Measurements from ENCODE around the gene MRPL53.

MRPL53 gene

DNA sequence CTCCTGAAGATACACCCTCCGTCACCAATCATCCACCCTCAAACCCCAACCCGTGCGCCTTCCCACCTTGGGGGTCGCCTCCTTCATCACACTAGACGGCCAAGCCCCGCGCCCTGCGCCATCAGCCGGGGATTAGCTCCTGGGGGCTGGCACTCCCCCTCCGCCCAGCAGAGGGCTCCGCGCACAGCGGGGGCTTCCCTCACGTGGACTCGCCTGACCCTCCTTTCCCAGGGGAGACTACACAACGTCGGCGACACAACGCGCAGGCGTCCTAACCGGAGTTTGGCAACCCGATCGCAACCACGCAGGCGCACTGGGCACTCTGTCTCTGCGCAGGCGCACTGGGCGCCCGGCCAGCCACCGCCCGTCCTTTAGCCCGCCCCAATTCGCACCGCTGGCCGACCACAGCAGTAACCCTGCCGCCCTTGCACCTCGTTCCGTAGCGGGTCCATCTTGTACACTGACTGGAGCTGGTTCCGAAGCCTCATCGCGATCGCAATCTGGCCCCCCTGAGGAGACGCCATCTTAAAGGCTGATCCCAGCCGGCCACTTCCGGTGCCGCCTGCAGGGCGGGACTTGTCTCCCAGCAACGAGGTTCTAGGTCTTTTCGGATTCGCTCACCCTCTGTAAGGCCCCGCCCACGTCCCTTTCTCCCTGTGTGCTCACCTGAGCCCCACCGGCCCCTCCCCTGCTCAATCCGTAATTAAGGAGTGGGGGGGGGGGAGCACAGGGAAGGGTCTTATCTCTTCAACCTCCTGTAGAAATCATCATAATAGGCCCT lies 34.9 kb upstream of the MRPL53 start, which contains the start of gene PCGF1:
PCGF1 (minus strand) TSS at position 551 of the 781 bp plus-strand sequence; CDS start at position 524, 27 bp downstream.
- Histone ChIP-seq H3K4me1 (ENCODE audit: insufficient read depth, low read length) (no peaks in the 10 kb centered on the region; the same call in 1 of the 2 replicates), H3K36me3 (ENCODE audit: insufficient read depth, low read length) (0 out of 2 replicates have a peak, but pooled peaks cover 5% of the 10 kb centered on the region), H3K9me3 (ENCODE audit: control insufficient read depth, insufficient read depth, low read length) (no peaks in the 10 kb centered on the region), H3K9ac (ENCODE audit: low read depth, low read length) (peak within 1 kb of the TSS; percentile 83)

DNA sequence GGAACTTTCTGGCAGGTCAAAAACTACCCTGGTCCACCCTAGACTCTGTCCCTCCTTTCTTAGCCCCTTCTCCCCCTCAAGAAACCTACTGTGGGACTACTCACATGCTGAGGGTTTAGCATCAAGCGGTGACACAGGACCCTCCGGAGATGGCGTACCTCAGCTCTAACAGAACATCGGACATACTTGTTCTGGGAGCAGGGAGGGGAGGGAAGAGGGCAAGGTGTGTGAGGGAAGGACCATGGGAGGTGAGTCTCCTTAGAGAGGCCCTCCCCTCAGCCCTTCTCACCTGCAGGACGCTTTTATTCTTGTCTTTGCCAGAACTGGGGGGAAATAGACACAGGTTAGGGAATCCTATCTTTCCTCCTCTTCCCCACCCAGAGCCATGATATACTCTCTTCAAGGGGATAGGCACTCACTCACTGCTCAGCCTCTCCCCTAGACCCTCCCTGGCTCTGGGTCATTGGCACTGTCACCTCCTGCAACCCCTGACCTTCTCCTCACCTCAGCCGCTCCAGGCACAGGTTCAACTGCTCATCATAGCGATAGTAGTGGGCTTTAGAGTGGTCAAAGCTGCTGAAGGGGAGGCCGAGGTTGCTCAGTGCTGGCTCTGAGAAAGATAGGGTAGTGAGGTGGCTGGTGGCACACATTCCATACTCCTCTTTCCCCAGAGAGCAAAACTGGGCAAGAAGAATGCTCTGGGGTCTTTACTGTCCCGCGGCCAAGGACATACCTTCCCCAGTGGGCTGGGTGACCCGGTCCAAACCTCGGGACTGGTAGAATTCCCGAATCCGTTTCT lies 33.2 kb upstream of the MRPL53 start:
- no peaks in the 10 kb centered on the region for H3K9me3 ChIP-seq (ENCODE audit: control insufficient read depth, insufficient read depth, low read length)
- H3K4me1 ChIP-seq (ENCODE audit: insufficient read depth, low read length), result peaks cover 4% of the 10 kb centered on the region
- H3K9ac ChIP-seq (ENCODE audit: low read depth, low read length), result no peak overlapping the region
- H3K36me3 ChIP-seq (ENCODE audit: insufficient read depth, low read length), result 0 out of 2 replicates have a peak, but pooled peaks cover 5% of the 10 kb centered on the region

DNA sequence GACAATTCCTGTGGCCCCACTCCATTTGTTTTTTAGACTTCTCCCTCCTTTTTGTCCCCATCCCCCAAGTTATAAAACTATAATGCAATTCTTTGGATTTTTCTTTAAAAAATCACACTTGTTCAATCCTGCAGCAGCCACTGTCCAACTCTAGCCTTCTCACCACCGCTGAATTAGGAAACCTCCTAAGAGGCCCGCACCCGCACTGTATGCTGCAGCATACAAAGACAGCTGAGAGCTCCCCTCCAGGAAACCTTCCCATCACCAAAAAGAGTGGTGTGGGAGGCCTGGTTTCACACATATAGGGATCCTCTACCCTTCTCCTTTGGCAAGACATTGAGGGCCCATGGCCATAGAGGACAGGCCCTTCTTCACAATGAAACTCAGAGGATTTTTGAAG lies 32.1 kb upstream of the MRPL53 start:
- Histone ChIP-seq H3K36me3 (ENCODE audit: insufficient read depth, low read length) (0 out of 2 replicates have a peak, but pooled peaks cover 5% of the 10 kb centered on the region), H3K4me1 (ENCODE audit: insufficient read depth, low read length) (peaks cover 4% of the 10 kb centered on the region), H3K9ac (ENCODE audit: low read depth, low read length) (no peak overlapping the region)

DNA sequence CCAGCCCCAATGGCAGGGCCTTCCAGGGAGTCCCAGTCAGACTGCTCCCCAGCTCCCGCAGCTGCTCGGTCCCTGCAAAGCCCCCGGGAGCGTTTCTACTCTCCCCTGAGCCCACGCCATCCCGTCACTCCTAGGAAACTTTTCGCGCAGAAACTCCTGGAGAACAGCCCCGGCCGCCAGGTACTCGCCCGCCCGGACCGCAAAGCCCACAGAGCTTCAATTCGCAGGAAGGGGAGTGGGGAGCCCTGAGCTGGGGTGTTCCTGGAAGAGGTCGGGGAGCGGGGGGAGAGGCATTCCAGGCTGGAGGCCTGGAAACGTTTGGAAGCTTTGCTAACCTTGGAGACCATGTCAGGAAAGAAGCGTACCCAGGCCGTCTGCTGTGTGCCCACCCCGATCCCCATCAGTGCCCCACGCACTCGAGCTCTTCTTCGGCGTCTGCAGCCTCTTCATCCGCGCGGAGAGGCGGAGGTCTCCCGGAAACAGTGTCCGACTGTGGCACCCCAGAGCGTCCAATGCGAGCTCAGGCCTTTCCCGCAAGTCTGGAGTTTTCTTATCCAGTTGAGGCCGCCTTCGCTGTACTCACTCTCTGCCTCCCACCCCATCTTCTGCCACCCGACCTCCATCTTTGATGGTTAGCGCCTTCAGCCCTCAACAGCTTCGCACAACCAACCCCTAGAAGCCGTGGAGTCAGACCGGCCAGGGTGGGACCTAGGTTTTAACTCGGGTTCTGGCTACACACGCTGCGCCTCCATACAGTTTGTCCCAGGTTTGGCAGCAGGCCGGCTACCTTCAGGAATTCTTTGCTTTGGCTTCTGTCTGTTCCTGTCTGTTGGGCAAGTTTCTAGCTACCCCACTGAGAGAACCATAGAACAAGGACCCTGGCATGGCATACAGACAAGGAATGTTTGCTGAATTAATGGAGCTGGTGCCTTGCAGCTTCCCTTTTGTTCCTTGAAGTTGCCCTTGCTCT lies 31.3 kb upstream of the MRPL53 start:
- Histone ChIP-seq H3K4me1 (ENCODE audit: insufficient read depth, low read length) (peaks cover 4% of the 10 kb centered on the region), H3K9ac (ENCODE audit: low read depth, low read length) (peak overlapping the region; percentile 73), H3K36me3 (ENCODE audit: insufficient read depth, low read length) (0 out of 2 replicates have a peak, but pooled peaks cover 5% of the 10 kb centered on the region), H3K9me3 (ENCODE audit: control insufficient read depth, insufficient read depth, low read length) (no peaks in the 10 kb centered on the region)

More for the DNA sequence above, 32.1 kb upstream of the MRPL53 start:
- H3K9me3 ChIP-seq (ENCODE audit: control insufficient read depth, insufficient read depth, low read length), result no peaks in the 10 kb centered on the region

DNA sequence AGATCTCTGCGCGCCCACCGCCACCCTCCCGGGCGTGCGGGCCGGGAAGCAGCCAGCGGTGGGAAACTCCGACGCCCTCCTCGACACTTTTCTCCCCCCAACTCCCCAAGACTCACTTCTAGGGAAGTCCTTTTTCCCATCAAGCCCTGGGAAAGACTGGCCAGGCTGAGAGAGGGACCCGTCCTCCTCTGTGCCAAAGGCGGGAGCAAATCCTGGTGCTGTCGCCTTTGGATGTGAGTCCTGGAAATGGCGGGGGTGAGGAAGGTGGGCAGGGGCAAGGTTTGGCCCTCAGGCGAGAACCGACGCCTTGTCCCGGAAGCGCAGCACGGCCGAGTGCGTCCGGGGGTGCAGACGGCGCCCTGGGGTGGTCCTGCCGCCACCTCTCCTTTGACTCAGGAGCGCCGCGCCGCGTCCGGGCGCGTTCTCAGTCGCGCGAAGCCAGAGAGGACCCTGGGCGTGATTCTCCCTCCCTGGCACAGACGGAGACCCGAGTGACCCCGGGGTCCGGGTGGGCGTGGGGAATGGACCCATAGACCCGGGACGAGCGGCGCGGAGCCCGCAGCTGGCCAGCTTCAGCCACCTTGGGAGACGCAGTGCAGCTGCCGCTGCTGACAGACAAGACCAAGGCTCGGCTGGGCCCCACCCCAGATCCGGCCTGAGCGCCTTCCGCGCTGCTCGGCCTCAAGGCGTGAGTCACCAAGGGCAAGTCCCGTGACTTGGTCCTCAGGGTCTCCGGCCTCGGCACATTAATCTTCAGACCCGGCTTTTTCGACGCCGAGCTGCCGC lies 30.4 kb upstream of the MRPL53 start:
- H3K9me3 ChIP-seq (ENCODE audit: control insufficient read depth, insufficient read depth, low read length), result no peaks in the 10 kb centered on the region
- peak overlapping the region; percentile 73 for H3K9ac ChIP-seq (ENCODE audit: low read depth, low read length)
- peaks cover 4% of the 10 kb centered on the region; the same call in 1 of the 2 replicates for H3K4me1 ChIP-seq (ENCODE audit: insufficient read depth, low read length)
- H3K36me3 ChIP-seq (ENCODE audit: insufficient read depth, low read length), result 0 out of 2 replicates have a peak, but pooled peaks cover 5% of the 10 kb centered on the region

DNA sequence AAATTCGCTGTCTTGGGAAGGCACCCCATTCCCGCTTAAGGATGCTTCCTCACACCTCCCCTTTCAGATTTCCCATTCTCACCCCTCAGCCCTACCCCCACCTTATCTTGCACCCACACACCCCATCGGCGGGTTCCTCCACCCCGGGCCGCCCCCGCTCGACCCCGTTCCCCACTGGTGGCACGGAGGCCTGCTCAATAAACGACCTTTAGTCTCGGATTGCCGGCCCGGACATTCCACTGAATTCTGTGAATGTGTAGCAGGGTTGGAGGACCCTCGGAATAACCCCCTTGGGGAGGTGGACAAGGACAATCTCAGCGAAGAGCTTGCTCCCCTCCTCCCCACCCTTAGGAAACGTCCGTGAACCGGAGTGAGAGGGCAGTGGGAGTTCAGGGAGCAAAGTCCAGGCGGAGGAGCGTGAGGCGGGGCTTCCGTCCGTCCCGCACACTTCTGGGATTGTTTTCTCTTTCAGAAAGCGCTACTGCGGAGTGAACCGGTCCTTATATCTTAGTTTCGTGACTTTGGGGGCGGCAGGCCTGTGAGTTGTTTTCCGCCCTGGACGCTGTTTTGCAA lies 29.8 kb upstream of the MRPL53 start:
- Histone ChIP-seq H3K4me1 (ENCODE audit: insufficient read depth, low read length) (peaks cover 4% of the 10 kb centered on the region; the same call in 1 of the 2 replicates), H3K36me3 (ENCODE audit: insufficient read depth, low read length) (0 out of 2 replicates have a peak, but pooled peaks cover 5% of the 10 kb centered on the region), H3K9ac (ENCODE audit: low read depth, low read length) (peak overlapping the region; percentile 73), H3K9me3 (ENCODE audit: control insufficient read depth, insufficient read depth, low read length) (no peaks in the 10 kb centered on the region)

DNA sequence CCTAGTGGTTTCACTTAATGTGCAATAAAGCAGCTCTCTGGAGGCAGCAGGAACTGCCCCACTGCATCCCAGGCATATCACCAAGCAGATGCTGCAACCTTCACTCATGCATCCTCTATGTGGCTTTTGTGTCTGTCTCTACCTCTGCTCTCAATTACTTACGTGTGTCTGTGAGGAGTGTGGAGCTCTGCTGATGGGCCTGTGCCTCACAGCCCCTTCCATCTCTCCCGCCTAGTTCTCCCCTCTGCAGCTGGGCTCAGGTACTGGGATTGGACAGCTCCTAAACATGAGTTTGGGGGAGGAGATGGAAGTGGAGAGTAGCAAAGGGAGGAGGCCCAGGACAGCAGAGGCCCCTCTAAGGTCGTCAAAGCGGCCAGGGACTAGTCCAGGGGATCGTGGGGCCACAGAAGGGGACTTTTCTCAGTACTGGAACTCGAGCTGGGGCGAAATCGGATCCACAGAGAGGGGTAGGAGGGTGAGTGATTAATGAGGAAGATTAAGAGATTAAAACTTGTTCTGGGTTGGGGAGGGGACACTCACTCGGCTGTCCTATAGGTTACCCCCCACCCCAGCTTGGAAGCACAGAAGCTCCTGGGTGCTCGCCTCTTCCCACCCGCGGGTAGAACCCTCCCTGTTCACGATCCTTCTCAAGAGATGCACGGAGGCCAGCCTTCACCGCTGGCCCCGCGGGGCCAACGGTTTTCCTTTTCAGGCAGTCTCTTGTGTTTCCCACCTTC lies 29.0 kb upstream of the MRPL53 start:
- Histone ChIP-seq H3K9me3 (ENCODE audit: control insufficient read depth, insufficient read depth, low read length) (no peaks in the 10 kb centered on the region), H3K36me3 (ENCODE audit: insufficient read depth, low read length) (0 out of 2 replicates have a peak, but pooled peaks cover 5% of the 10 kb centered on the region), H3K4me1 (ENCODE audit: insufficient read depth, low read length) (peaks cover 4% of the 10 kb centered on the region; the same call in 1 of the 2 replicates), H3K9ac (ENCODE audit: low read depth, low read length) (peak overlapping the region; percentile 73; the same call in 1 of the 2 replicates)

DNA sequence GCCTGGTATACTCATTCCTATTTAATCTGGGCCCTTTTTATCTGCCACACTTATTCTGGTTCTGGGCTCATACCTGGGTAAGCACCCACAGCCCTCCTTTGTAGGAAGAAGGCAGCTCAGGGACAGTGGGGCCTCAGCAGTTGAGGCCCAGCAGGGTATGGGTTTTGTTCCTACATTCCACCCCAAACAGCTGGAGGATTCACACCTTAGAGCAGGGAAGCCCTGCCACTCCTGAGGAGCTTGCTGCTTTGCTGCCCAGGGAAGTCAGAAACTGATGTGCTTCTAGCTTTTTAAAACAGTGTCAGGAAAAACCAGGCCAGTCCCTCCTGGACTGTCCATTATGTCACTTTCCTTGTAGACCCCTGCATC lies 28.1 kb upstream of the MRPL53 start:
- Histone ChIP-seq H3K4me1 (ENCODE audit: insufficient read depth, low read length) (peaks cover 4% of the 10 kb centered on the region; the same call in 1 of the 2 replicates), H3K9me3 (ENCODE audit: control insufficient read depth, insufficient read depth, low read length) (no peaks in the 10 kb centered on the region), H3K9ac (ENCODE audit: low read depth, low read length) (no peak overlapping the region), H3K36me3 (ENCODE audit: insufficient read depth, low read length) (0 out of 2 replicates have a peak, but pooled peaks cover 2% of the 10 kb centered on the region)

DNA sequence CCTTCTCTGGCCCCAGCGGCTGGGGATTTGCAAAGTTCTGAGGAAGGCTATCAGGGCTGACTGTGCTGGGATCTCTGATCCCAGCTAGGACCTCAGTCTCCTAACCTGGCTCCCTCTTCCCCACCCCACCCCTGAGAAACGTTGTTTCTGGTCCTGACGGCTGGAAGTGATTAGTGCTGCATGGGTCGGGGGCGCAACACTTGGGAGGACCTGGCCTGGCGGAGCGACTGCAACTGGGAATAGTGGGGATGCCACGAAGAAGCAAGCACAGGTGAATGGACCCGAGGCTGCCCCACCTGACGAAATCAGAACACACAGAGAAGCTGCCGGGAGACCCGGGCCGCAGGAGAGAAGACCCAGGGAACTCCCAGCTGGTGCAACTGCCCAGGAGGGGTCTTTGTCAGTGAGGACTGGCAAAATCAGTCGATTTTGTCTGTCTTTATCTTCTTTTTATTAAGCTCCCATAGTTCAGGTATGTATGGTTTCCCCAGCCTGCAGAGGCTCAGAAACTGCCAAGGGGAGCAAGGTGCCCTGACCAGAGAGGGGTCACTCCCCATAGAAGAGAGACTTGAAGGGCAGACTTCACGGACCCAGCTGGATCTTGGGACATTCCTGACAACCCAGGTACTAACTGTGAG lies 27.6 kb upstream of the MRPL53 start:
- no peaks in the 10 kb centered on the region for H3K36me3 ChIP-seq (ENCODE audit: insufficient read depth, low read length)
- H3K4me1 ChIP-seq (ENCODE audit: insufficient read depth, low read length), result peaks cover 4% of the 10 kb centered on the region; the same call in 1 of the 2 replicates
- H3K9me3 ChIP-seq (ENCODE audit: control insufficient read depth, insufficient read depth, low read length), result no peaks in the 10 kb centered on the region
- peak overlapping the region; percentile 53; the same call in 1 of the 2 replicates for H3K9ac ChIP-seq (ENCODE audit: low read depth, low read length)

DNA sequence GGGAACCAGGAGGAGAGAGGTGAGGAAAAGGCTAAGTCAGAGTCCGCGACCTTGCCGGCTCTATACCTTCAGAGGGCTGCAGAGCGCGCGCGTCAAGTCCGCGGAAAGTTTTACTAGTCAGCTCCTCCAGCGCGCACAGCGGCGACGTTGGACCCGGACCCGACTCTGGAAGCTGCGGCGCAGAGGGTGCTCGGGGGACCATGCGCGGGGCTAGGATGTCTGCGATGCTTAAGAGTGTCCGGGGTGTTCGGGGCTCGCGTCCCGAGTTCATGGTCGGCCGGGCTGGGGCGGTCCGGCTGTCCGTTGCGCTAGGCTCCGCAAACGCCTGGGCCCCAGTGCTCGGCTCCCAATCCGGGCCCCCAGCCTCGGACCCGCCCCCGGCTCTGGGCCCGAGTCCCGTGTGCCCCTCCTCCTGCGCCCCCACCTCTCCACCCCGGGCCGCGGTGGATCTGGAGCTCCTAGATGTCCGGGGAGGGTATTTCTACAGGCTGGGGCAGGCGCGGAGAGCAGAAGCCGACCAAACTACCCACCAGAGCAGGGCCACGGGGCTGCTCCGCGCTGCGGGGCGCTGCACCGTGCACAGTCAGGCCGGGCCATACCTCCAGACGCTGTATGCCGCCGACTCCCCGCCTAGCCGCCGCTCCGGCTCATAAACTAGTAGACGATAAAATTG lies 26.9 kb upstream of the MRPL53 start, which contains the start of gene LBX2:
LBX2 (minus strand) TSS at position 337 of the 673 bp plus-strand sequence; CDS start at position 271, 66 bp downstream.
- Histone ChIP-seq H3K4me1 (ENCODE audit: insufficient read depth, low read length) (peaks cover 4% of the 10 kb centered on the region; the same call in 1 of the 2 replicates), H3K9ac (ENCODE audit: low read depth, low read length) (peak within 1 kb of the TSS; percentile 53), H3K36me3 (ENCODE audit: insufficient read depth, low read length) (no peaks in the 10 kb centered on the region), H3K9me3 (ENCODE audit: control insufficient read depth, insufficient read depth, low read length) (no peaks in the 10 kb centered on the region)

DNA sequence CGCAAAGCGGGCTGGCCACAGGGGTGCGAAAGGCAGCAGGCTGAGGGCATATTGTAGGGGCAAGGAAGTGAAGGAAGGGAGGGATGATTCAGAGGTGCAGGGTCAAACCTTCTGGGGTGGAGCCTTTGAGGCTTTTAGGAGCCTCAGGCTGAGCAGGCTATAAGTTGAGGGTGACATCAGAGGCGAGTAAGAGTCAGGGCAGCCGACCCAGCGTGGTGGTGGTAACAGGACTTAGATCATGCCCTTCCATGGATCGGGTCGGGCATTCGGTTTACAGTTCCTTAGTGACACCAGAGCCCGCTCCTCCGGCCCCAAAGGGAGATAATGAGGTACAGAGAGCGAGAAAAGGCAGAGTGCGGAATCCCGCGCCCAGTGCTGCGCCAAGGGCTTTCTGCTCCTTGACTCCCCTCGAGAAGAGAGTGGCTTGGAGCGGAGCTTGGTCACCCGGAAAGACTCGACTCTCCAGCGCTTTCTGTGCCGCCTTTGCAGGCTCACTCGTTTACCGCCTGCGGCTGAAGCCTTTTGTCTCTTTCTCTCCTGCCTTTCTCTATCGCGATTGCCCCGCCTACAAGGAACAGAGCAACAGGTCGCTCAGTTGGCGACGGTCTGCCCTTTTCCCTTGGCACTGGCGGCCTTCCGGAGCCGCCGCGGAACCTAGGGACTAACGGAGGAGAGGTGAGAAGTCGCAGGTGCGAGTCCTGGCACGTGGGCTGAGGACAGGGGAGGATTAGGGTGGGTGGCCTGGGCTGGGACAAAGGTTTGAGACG lies 26.2 kb upstream of the MRPL53 start:
- Histone ChIP-seq H3K4me1 (ENCODE audit: insufficient read depth, low read length) (peaks cover 4% of the 10 kb centered on the region; the same call in 1 of the 2 replicates), H3K9me3 (ENCODE audit: control insufficient read depth, insufficient read depth, low read length) (no peaks in the 10 kb centered on the region), H3K36me3 (ENCODE audit: insufficient read depth, low read length) (no peaks in the 10 kb centered on the region), H3K9ac (ENCODE audit: low read depth, low read length) (peak overlapping the region; percentile 53)

Data from ES-I3 (cell line).